NCI-H146 (cell line): ENCODE measurements around the gene KRTAP5-11.
"Not testable (repeated sequence)": the region's sequence is repeated elsewhere in the genome, so short reads cannot be mapped to it uniquely, and the experiment has no call there.

Source experiments
- DNase-seq: peaks from one replicate; lab custom pipeline; 2025; lab: John Stamatoyannopoulos, UW

KRTAP5-11 gene

GRCh38 chr11:71580057-71581003 lies 2.3 kb downstream of the KRTAP5-11 start:
- peak; percentile 30 for DNase-seq

DNA sequence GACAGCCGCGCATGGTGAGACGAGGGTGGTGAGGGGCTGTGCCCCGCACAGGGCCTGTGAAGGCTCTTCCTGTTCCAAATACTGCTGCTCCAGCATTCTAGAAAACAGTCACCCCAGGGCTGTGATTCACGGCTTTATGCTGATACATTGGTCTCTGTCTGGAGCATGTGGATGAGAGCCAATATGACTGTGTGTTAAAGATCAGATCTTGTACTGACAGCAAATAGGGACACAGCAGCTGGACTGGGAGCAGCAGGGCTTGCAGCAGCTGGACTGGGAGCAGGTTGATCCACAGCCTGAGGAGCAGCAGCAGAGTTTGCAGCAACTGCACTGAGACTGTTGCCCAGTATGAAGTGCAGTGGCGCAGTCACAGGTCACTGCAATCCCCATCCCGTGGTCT lies 3.2 kb downstream of the KRTAP5-11 start:
- DNase-seq, result not testable (repeated sequence)

DNA sequence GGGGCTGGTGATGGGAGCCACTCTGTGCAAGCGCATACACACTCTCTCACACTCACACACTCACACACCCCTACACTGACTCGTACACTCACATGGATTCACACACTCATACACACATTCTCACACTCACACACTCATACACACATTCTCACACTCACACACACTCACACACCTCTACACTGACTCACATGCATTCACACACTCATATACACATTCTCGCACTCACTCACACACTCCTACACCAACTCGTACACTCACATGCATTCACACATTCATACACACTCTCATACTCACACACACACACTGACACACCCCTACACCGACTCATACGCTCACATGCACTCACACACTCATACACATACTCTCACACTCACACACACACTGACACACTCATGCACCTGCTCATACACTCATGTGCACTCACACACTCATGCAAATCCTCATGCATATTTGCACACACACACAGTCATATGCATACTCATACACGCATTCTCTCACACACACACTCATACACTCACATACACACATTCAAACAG lies 5.1 kb downstream of the KRTAP5-11 start:
- DNase-seq, result no peak

- not testable (repeated sequence) for DNase-seq
These were observed 5.8 kb downstream of the KRTAP5-11 start for GRCh38 chr11:71576688-71577465.

GRCh38 chr11:71575723-71576424 lies 6.8 kb downstream of the KRTAP5-11 start:
- no peak for DNase-seq

DNA sequence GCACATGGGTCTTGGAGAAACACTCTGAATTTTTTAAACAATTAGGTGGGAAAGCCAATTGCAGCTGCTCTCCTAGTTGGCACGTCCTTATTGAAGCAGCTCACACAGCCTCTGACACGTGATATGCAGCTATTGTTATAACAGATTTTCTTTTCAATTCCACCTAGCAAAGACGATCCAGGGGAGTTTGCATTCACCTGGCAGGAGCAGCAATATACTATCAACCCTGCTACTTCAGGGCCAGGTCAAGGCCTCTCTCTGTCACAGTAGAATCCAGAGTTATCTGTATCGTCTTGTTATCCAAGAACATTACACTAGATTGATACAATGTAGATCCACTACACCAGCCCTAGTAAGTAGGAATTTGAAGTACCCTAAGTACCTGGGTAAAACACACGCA lies 8.3 kb downstream of the KRTAP5-11 start:
- no peak for DNase-seq

GRCh38 chr11:71572811-71573210 lies 9.9 kb downstream of the KRTAP5-11 start:
- no peak for DNase-seq

DNA sequence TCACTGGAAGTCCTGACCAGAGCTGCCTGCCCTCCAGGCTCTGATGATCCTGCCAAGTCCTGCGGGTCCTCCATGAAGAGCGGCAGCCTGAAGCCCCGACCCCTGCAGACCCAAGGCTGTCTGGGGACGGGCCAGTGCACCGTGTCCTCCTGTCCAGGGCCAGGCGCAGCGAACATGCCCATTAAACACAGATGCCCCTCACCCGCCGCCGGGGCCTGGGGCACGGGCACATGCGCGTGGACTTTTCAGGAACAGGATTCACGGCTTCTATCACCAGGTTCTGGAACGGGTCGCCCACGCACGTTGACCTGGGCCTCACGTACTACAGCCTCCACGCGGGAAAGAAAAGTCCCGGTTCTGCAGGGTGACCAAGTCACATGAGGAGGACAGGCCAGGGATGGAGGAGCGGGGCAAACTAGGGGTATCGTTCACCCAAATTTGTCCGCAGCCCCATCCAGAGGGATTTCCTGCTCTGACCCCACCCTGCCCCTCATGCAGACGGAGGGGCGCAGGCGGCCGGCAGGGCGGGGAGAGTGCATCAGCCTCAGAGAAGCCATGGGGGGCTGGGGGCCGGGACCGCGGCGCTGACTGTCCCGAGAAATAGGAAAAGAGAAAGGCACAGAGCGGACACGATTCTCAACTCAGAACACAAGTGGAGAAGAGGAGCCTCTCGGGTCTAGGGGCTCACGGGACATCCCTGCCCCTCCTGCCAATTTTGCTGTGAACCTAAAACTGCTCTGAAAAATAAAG lies 11.4 kb downstream of the KRTAP5-11 start:
- DNase-seq, result not testable (repeated sequence)

DNA sequence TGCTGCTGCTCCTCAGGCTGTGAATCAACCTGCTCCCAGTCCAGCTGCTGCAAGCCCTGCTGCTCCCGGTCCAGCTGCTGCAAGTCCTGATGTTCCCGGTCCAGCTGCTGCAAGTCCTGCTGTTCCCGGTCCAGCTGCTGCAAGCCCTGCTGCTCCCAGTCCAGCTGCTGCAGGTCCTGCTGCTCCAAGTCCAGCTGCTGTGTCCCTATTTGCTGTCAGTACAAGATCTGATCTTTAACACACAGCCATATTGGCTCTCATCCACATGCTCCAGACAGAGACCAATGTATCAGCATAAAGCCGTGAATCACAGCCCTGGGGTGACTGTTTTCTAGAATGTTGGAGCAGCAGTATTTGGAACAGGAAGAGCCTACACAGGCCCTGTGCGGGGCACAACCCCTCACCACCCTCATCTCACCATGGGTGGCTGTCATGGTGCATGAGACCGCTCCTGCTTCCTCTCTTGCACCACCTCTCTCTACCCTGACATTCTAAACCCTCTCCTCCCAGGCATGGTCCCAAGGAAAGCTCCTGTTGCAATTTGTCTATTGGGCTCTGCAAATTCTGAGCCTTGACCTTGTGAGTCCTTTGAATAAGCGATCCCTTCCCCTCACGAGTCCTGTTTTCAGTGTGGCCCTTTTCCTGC lies 13.8 kb downstream of the KRTAP5-11 start:
- no peak for DNase-seq

DNA sequence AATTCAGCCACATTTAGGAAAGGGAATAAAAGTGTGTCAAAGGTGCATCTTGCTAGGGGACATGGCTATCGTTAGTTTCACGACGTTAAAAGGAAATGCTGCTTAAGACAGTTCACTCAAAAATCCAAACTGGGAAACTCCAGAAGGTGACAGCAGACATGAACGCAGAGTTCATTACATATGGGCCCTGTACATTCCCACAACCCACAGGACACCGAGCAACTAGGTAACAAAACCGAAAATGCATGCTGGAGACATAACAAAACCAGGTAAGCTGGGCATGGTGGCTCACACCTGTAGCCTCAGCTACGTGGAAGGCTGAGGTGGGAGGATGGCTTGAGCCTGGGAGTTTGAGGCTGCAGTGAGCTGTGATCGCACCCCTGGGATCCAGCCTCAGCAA lies 15.0 kb downstream of the KRTAP5-11 start:
- not testable (repeated sequence) for DNase-seq

DNA sequence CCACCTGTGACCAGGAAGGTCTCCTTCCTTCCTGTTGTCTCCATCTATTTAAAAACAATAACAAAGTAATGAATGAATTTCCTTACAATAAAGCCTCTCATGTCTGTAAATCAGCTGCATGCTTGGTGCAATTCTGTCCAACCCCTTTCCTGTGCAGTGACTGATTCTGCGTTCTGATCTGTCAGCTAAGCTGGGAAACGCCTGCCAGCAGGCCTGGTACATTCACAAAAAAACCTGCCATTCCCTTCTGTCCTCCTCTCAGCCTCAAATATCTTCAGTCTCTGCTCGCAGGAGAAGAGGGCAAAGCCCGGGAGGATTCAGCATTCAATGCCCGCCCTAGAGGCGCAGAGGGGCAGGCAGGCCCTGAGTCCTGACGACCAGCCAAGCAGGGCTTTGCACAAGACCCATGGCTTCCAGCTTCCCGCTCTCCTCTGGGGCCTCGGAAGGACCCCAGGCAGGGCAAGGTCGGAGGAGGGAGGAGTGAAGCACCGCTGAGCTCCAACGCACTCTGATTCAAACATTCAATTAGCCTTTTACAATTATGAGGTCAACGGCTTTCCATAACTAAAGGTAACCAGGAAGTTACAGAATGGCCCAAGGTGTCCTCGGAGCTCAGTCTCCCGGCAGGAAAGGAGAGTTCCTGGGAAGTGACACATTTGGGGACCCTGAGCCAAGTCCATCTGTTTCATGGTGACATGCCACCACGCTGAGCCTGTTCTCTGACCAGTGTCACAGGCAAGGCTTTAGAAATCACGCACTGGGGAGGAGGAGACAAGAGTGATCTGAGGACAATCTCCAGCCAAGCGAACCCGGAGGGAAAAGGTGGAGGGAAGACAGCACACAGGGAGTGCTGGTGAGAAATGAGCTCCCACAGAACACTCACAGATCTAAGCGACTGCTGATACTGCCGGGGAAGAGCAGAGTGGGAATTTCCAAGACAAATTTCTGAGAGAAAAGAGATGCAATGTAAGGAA lies 15.8 kb downstream of the KRTAP5-11 start:
- not testable (repeated sequence) for DNase-seq

- DNase-seq, result no peak
These were observed 16.5 kb downstream of the KRTAP5-11 start for GRCh38 chr11:71566081-71566620.

- no peak for DNase-seq
These were observed 17.4 kb downstream of the KRTAP5-11 start, which contains the start of gene KRTAP5-10 for GRCh38 chr11:71565263-71565662. Gene KRTAP5-10 (plus strand): TSS chr11:71565563. CDS start chr11:71565588, 25 bp downstream.

GRCh38 chr11:71564430-71564829 lies 18.2 kb downstream of the KRTAP5-11 start:
- no peak for DNase-seq

GRCh38 chr11:71563406-71563805 lies 19.3 kb downstream of the KRTAP5-11 start:
- DNase-seq, result no peak

GRCh38 chr11:71562120-71562519 lies 20.6 kb downstream of the KRTAP5-11 start:
- DNase-seq, result no peak

GRCh38 chr11:71558996-71559395 lies 23.7 kb downstream of the KRTAP5-11 start:
- DNase-seq, result no peak

DNA sequence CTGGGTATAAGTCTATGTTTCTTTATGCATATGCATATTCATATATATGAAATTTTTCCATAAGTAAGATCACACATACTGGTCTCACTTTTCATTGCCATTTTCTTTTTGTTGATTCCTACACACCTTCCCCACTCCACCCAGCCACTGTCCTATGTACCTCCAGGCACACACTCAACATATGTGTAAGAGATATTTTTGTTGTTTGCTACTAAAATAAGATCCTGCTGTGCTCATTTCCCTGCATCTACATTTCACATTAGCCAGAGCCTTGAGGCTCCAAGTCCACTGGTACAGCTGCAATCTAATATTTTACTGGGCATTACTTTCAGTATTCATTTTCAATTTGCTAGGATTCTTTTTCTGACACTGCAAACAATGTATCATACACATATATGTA lies 25.4 kb downstream of the KRTAP5-11 start:
- no peak for DNase-seq

DNA sequence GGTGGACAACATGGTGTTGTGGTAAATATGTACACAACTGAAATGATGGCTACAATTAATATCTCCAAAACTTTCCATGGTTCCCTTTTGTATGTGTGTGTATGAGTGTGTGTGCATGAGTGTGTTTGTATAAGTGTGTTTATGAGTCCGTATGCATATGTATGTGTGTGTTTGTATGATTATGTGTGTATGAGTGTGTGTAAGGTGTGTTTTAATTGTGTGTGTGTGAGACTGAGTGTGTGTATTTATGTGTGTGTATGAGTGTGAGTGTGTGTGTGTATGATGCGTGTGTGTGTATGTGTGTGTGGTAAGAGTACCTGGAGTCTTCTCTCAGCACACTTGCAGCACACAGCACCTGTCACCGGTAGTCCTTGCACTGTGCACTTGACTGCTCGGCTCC lies 26.7 kb downstream of the KRTAP5-11 start:
- DNase-seq, result no peak
